ENCODE results near the gene PCDH8.

PCDH8 gene

GRCh38 chr13:52879950-52880741, 31.7 kb upstream of the PCDH8 start:
- Histone ChIP-seq H3K27me3 (ENCODE audit: insufficient read depth, low read length) (no peaks in the 10 kb centered on the region), H3K27ac (ENCODE audit: low read depth, low read length, poor library complexity, severe bottlenecking) (no peak overlapping the region), H3K4me2 (ENCODE audit: low read length) (no peak overlapping the region), H3K9me2 (ENCODE audit: low read depth, low read length) (no peaks in the 10 kb centered on the region), H3K4me1 (ENCODE audit: insufficient read depth, low read length, severe bottlenecking) (no peaks in the 10 kb centered on the region), H2AFZ (ENCODE audit: low read length) (no peak overlapping the region), H4K20me1 (ENCODE audit: insufficient read depth, low read length) (no peaks in the 10 kb centered on the region), H3K9ac (ENCODE audit: low read length) (no peak overlapping the region), H3K36me3 (ENCODE audit: insufficient read depth, low read length) (no peaks in the 10 kb centered on the region), H3F3A (ENCODE audit: insufficient read depth, low read length) (no peaks in the 10 kb centered on the region), H3K4me3 (ENCODE audit: low read depth, low read length, poor library complexity, severe bottlenecking) (no peak overlapping the region), H3K9me3 (ENCODE audit: low read length) (no peaks in the 10 kb centered on the region), H3K79me2 (ENCODE audit: insufficient read depth, low read length) (no peaks in the 10 kb centered on the region)
- TF ChIP-seq, protein P1, sequence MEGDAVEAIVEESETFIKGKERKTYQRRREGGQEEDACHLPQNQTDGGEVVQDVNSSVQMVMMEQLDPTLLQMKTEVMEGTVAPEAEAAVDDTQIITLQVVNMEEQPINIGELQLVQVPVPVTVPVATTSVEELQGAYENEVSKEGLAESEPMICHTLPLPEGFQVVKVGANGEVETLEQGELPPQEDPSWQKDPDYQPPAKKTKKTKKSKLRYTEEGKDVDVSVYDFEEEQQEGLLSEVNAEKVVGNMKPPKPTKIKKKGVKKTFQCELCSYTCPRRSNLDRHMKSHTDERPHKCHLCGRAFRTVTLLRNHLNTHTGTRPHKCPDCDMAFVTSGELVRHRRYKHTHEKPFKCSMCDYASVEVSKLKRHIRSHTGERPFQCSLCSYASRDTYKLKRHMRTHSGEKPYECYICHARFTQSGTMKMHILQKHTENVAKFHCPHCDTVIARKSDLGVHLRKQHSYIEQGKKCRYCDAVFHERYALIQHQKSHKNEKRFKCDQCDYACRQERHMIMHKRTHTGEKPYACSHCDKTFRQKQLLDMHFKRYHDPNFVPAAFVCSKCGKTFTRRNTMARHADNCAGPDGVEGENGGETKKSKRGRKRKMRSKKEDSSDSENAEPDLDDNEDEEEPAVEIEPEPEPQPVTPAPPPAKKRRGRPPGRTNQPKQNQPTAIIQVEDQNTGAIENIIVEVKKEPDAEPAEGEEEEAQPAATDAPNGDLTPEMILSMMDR (IDR thresholded peaks at IDR 0.05; ENCODE audit: low read length), result no peak
- no peak for TF ChIP-seq EZH2 (IDR thresholded peaks at IDR 0.05; ENCODE audit: borderline replicate concordance, low read length)

DNA sequence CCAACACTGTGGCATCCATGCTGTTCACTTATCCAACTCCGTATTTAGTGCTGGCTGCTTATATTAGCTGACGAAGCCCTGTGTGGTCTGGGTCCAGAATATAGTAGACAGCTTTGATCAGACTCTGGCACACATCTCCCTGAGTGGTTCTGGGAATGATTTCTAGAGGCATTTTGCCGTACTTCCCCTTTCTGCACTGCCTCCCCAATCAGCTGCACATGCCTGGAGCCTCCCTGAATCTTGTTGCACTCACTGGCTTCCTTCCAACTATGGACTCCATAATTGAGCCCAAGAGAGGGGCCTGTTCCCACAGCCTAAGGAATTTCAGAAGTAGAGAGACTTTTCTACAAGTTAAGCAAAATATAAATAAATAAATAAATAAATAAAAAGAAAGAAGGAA, 30.4 kb upstream of the PCDH8 start:
- H3K4me3 ChIP-seq (ENCODE audit: low read depth, low read length, poor library complexity, severe bottlenecking), result no peak overlapping the region
- H3K79me2 ChIP-seq (ENCODE audit: insufficient read depth, low read length), result no peaks in the 10 kb centered on the region
- no peak overlapping the region for H3K4me2 ChIP-seq (ENCODE audit: low read length)
- no peaks in the 10 kb centered on the region for H3K9me3 ChIP-seq (ENCODE audit: low read length)
- H3K9me2 ChIP-seq (ENCODE audit: low read depth, low read length), result no peaks in the 10 kb centered on the region
- H4K20me1 ChIP-seq (ENCODE audit: insufficient read depth, low read length), result no peaks in the 10 kb centered on the region
- H3K4me1 ChIP-seq (ENCODE audit: insufficient read depth, low read length, severe bottlenecking), result no peaks in the 10 kb centered on the region
- H3K27ac ChIP-seq (ENCODE audit: low read depth, low read length, poor library complexity, severe bottlenecking), result no peak overlapping the region
- H2AFZ ChIP-seq (ENCODE audit: low read length), result no peak overlapping the region
- H3K9ac ChIP-seq (ENCODE audit: low read length), result no peak overlapping the region
- TF ChIP-seq, protein P1 (IDR thresholded peaks at IDR 0.05; ENCODE audit: low read length), result no peak
- TF ChIP-seq EZH2 (IDR thresholded peaks at IDR 0.05; ENCODE audit: borderline replicate concordance, low read length), result no peak
- no peaks in the 10 kb centered on the region; the same call in 1 of the 2 replicates for H3K36me3 ChIP-seq (ENCODE audit: insufficient read depth, low read length)
- no peaks in the 10 kb centered on the region for H3K27me3 ChIP-seq (ENCODE audit: insufficient read depth, low read length)
- no peaks in the 10 kb centered on the region for H3F3A ChIP-seq (ENCODE audit: insufficient read depth, low read length)

GRCh38 chr13:52870143-52870542, 21.7 kb upstream of the PCDH8 start:
- Histone ChIP-seq H3K27ac (ENCODE audit: low read depth, low read length, poor library complexity, severe bottlenecking) (no peak overlapping the region), H3K4me1 (ENCODE audit: insufficient read depth, low read length, severe bottlenecking) (no peaks in the 10 kb centered on the region), H3K9me3 (ENCODE audit: low read length) (no peaks in the 10 kb centered on the region), H3K27me3 (ENCODE audit: insufficient read depth, low read length) (no peaks in the 10 kb centered on the region), H3K9ac (ENCODE audit: low read length) (no peak overlapping the region), H2AFZ (ENCODE audit: low read length) (no peak overlapping the region), H4K20me1 (ENCODE audit: insufficient read depth, low read length) (no peaks in the 10 kb centered on the region), H3K79me2 (ENCODE audit: insufficient read depth, low read length) (no peaks in the 10 kb centered on the region), H3F3A (ENCODE audit: insufficient read depth, low read length) (no peaks in the 10 kb centered on the region), H3K4me3 (ENCODE audit: low read depth, low read length, poor library complexity, severe bottlenecking) (no peak overlapping the region), H3K4me2 (ENCODE audit: low read length) (no peak overlapping the region), H3K36me3 (ENCODE audit: insufficient read depth, low read length) (no peaks in the 10 kb centered on the region; the same call in 1 of the 2 replicates), H3K9me2 (ENCODE audit: low read depth, low read length) (no peaks in the 10 kb centered on the region)
- TF ChIP-seq EZH2 (IDR thresholded peaks at IDR 0.05; ENCODE audit: borderline replicate concordance, low read length), result no peak
- TF ChIP-seq, protein P1 (IDR thresholded peaks at IDR 0.05; ENCODE audit: low read length), result no peak

Data from OCI-LY1 (cell line).